ENCODE results near the gene IGFBP5. TPM values are rescaled to one million over a fixed set of nuclear protein-coding genes. Genes with fewer than 3 reads are reported as not detected.

Gene IGFBP5
- total RNA-seq, 2 experiments from 2014 or later = not detected

GRCh38 chr2:216653093-216653799 lies 42.1 kb downstream of the IGFBP5 start:
- Histone ChIP-seq H4K20me1 (ENCODE audit: insufficient read depth, low read length) (no peaks in the 10 kb centered on the region), H3K9me3 (ENCODE audit: low read length) (no peaks in the 10 kb centered on the region), H3K9me2 (ENCODE audit: insufficient read depth, low read length) (no peaks in the 10 kb centered on the region), H3K4me1 (ENCODE audit: insufficient read depth, low read length, poor library complexity, severe bottlenecking) (no peaks in the 10 kb centered on the region), H3K4me2 (ENCODE audit: low read length) (no peak overlapping the region), H2AFZ (ENCODE audit: low read length) (no peak overlapping the region), H3K36me3 (ENCODE audit: insufficient read depth, low read length) (no peaks in the 10 kb centered on the region), H3K4me3 (ENCODE audit: low read depth, low read length, poor library complexity, severe bottlenecking) (no peak overlapping the region), H3K79me2 (ENCODE audit: insufficient read depth, low read depth, low read length) (no peaks in the 10 kb centered on the region), H3K27ac (ENCODE audit: low read depth, low read length, poor library complexity, severe bottlenecking) (no peak overlapping the region)
- intact Hi-C loops (cut with micrococcal nuclease; ENCODE audit: unreplicated experiment) = no loop called here
- ChIA-PET POLR2A (interaction anchor here (0.6 kb wide), 1 partner anchor 491 kb away, joined by 3 read pairs; no protein-coding TSS in a partner anchor), CTCF (ENCODE audit: unreplicated experiment) (no interaction called here)
- TF ChIP-seq CTCF (conservative IDR thresholded peaks at IDR 0.05; ENCODE audit: low read length) (no peak), EZH2phosphoT487 (IDR thresholded peaks at IDR 0.05; ENCODE audit: borderline replicate concordance, low read depth, low read length) (no peak)
- DNase-seq (ENCODE audit: low spot score) = no peak
- BruUV-seq (replicated peaks) = no TSS peak

GRCh38 chr2:216652566-216652965 lies 42.8 kb downstream of the IGFBP5 start:
- H3K4me1 ChIP-seq (ENCODE audit: insufficient read depth, low read length, poor library complexity, severe bottlenecking) = no peaks in the 10 kb centered on the region
- no peaks in the 10 kb centered on the region for H3K9me2 ChIP-seq (ENCODE audit: insufficient read depth, low read length)
- no TSS peak for BruUV-seq (replicated peaks)
- intact Hi-C loops (cut with micrococcal nuclease; ENCODE audit: unreplicated experiment) = no loop called here
- H3K4me3 ChIP-seq (ENCODE audit: low read depth, low read length, poor library complexity, severe bottlenecking) = no peak overlapping the region
- no peak overlapping the region for H3K4me2 ChIP-seq (ENCODE audit: low read length)
- no peak overlapping the region for H3K27ac ChIP-seq (ENCODE audit: low read depth, low read length, poor library complexity, severe bottlenecking)
- H4K20me1 ChIP-seq (ENCODE audit: insufficient read depth, low read length) = no peaks in the 10 kb centered on the region
- H3K9me3 ChIP-seq (ENCODE audit: low read length) = no peaks in the 10 kb centered on the region
- H2AFZ ChIP-seq (ENCODE audit: low read length) = no peak overlapping the region
- no peaks in the 10 kb centered on the region for H3K36me3 ChIP-seq (ENCODE audit: insufficient read depth, low read length)
- no peaks in the 10 kb centered on the region for H3K79me2 ChIP-seq (ENCODE audit: insufficient read depth, low read depth, low read length)
- DNase-seq (ENCODE audit: low spot score) = no peak
- no peak for TF ChIP-seq CTCF (conservative IDR thresholded peaks at IDR 0.05; ENCODE audit: low read length)
- TF ChIP-seq EZH2phosphoT487 (IDR thresholded peaks at IDR 0.05; ENCODE audit: borderline replicate concordance, low read depth, low read length) = no peak
- ChIA-PET CTCF (ENCODE audit: unreplicated experiment) (no interaction called here), POLR2A (interaction anchor here (0.5 to 0.6 kb wide), 2 partner anchors 62 to 900 kb away, joined by 3 to 4 read pairs; no protein-coding TSS in a partner anchor)

- CTCF ChIA-PET (ENCODE audit: unreplicated experiment) = no interaction called here
- DNase-seq (ENCODE audit: low spot score) = no peak
- no peak overlapping the region for H3K4me3 ChIP-seq (ENCODE audit: low read depth, low read length, poor library complexity, severe bottlenecking)
- no peaks in the 10 kb centered on the region for H3K79me2 ChIP-seq (ENCODE audit: insufficient read depth, low read depth, low read length)
- H3K36me3 ChIP-seq (ENCODE audit: insufficient read depth, low read length) = no peaks in the 10 kb centered on the region
- H3K4me1 ChIP-seq (ENCODE audit: insufficient read depth, low read length, poor library complexity, severe bottlenecking) = no peaks in the 10 kb centered on the region
- no peak overlapping the region for H3K27ac ChIP-seq (ENCODE audit: low read depth, low read length, poor library complexity, severe bottlenecking)
- H4K20me1 ChIP-seq (ENCODE audit: insufficient read depth, low read length) = no peaks in the 10 kb centered on the region
- no peak for TF ChIP-seq EZH2phosphoT487 (IDR thresholded peaks at IDR 0.05; ENCODE audit: borderline replicate concordance, low read depth, low read length)
- TF ChIP-seq CTCF (conservative IDR thresholded peaks at IDR 0.05; ENCODE audit: low read length) = no peak
- intact Hi-C loops (cut with micrococcal nuclease; ENCODE audit: unreplicated experiment) = no loop called here
- H3K9me3 ChIP-seq (ENCODE audit: low read length) = no peaks in the 10 kb centered on the region; the same call in 1 of the 2 replicates
- no peaks in the 10 kb centered on the region for H3K9me2 ChIP-seq (ENCODE audit: insufficient read depth, low read length)
- no TSS peak for BruUV-seq (replicated peaks)
- H2AFZ ChIP-seq (ENCODE audit: low read length) = no peak overlapping the region
- POLR2A ChIA-PET = interaction anchor here (0.5 to 0.7 kb wide), 2 partner anchors 39 to 1744 kb away, joined by 3 to 4 read pairs; no protein-coding TSS in a partner anchor
- H3K4me2 ChIP-seq (ENCODE audit: low read length) = no peak overlapping the region
These were observed 43.9 kb downstream of the IGFBP5 start for GRCh38 chr2:216651351-216651881.
